ENCODE data around the gene PIP5K1B. TPM values are rescaled to one million over a fixed set of nuclear protein-coding genes. Genes with fewer than 3 reads are reported as not detected.

The PIP5K1B gene
- total RNA-seq, 4 donors from 2014 or later, result 1.2 to 2.6 (median 2.0) TPM

- Histone ChIP-seq H3K36me3 (no peaks in the 10 kb centered on the region), H3K27ac (no peak overlapping the region), H3K4me3 (no peak overlapping the region), H3K9me3 (no peaks in the 10 kb centered on the region), H3K27me3 (no peaks in the 10 kb centered on the region), H3K4me1 (no peaks in the 10 kb centered on the region)
- ATAC-seq, result no peak
- intact Hi-C loops (cut with DNase I; ENCODE audit: low total_unique reads) (loop anchor here (2.0 kb wide), 1 partner anchor 21 kb away; no protein-coding TSS in a partner anchor), in situ Hi-C loops (cut with MboI; ENCODE audit: low sequenced_read_pairs in 4 of 4) (no loop called here)
- DNase-seq, result no peak
- TF ChIP-seq POLR2A (IDR thresholded peaks at IDR 0.05) (no peak), CTCF (IDR thresholded peaks at IDR 0.05 in 4 of 5, conservative IDR thresholded peaks at IDR 0.05 in 1 of 5) (no peak)
These were observed 154.3 kb downstream of the PIP5K1B start for GRCh38 chr9:68859347-68859746.

DNA sequence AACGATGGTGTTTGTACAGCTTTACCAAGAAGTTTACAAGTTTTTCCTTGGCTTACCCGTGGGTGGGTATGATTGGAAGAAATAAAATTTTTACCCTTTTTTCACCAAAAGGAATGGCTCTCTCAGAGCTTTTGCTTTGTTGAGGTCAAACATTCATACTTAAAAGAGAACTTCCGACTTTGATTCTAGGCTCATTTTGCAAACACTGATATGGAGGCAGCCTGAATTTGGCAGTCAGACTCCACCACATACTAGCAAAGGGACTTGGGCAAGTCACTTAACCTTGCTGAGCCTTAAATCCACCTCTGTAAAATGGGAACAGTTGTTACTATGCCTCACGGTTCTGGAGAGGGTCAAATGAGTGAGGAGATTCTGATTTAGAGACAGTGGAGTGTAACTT, 155.4 kb downstream of the PIP5K1B start:
- in situ Hi-C loops (cut with MboI; ENCODE audit: low sequenced_read_pairs in 4 of 4) (no loop called here), intact Hi-C loops (cut with DNase I; ENCODE audit: low total_unique reads) (no loop called here)
- H3K36me3 ChIP-seq, result no peaks in the 10 kb centered on the region
- H3K4me1 ChIP-seq, result no peaks in the 10 kb centered on the region
- no peak for TF ChIP-seq POLR2A (IDR thresholded peaks at IDR 0.05)
- no peak for TF ChIP-seq CTCF (IDR thresholded peaks at IDR 0.05 in 4 of 5, conservative IDR thresholded peaks at IDR 0.05 in 1 of 5)
- no peak overlapping the region for H3K4me3 ChIP-seq
- H3K27me3 ChIP-seq, result no peaks in the 10 kb centered on the region
- H3K27ac ChIP-seq, result no peak overlapping the region
- DNase-seq (no peak), ATAC-seq (no peak)
- H3K9me3 ChIP-seq, result no peaks in the 10 kb centered on the region

DNA sequence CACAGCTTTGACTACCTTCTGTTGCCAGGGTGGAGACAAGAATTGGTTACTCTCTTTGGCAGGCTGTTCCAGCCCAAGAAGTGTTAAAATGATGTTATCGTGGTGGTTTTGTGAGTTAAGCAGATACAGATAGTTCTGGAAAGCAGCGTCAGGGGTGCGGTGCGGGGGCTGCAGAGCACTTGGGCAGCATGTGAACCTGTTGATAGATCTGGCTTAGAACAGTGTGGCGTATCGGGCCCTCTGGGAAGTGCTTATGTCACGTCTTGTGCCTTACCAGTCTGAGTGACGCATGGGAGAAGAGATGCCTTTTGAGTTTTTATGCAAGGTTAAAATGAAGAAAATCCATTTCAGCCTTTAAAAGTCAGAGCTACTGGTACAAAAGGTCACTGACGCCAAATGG, 156.4 kb downstream of the PIP5K1B start:
- no peaks in the 10 kb centered on the region for H3K27me3 ChIP-seq
- no peaks in the 10 kb centered on the region for H3K36me3 ChIP-seq
- no peaks in the 10 kb centered on the region for H3K4me1 ChIP-seq
- H3K27ac ChIP-seq, result no peak overlapping the region
- no peak for DNase-seq
- TF ChIP-seq POLR2A (IDR thresholded peaks at IDR 0.05) (no peak), CTCF (IDR thresholded peaks at IDR 0.05 in 4 of 5, conservative IDR thresholded peaks at IDR 0.05 in 1 of 5) (no peak)
- intact Hi-C loops (cut with DNase I; ENCODE audit: low total_unique reads), result no loop called here
- no peaks in the 10 kb centered on the region for H3K9me3 ChIP-seq
- no peak for ATAC-seq
- in situ Hi-C loops (cut with MboI; ENCODE audit: low sequenced_read_pairs in 4 of 4), result no loop called here
- H3K4me3 ChIP-seq, result no peak overlapping the region

GRCh38 chr9:68867066-68867465, 162.0 kb downstream of the PIP5K1B start:
- in situ Hi-C loops (cut with MboI; ENCODE audit: low sequenced_read_pairs in 4 of 4) (no loop called here), intact Hi-C loops (cut with DNase I; ENCODE audit: low total_unique reads) (no loop called here)
- Histone ChIP-seq H3K36me3 (no peaks in the 10 kb centered on the region), H3K4me1 (peaks cover 0 to 6% of the 10 kb centered on the region in 2 donors), H3K27me3 (no peaks in the 10 kb centered on the region), H3K9me3 (no peaks in the 10 kb centered on the region), H3K27ac (no peak overlapping the region), H3K4me3 (no peak overlapping the region)
- TF ChIP-seq POLR2A (IDR thresholded peaks at IDR 0.05) (no peak), CTCF (IDR thresholded peaks at IDR 0.05 in 4 of 5, conservative IDR thresholded peaks at IDR 0.05 in 1 of 5) (no peak)
- ATAC-seq, result no peak
- DNase-seq, result no peak

GRCh38 chr9:68869022-68869421, 164.0 kb downstream of the PIP5K1B start:
- Histone ChIP-seq H3K27ac (no peak overlapping the region), H3K9me3 (no peaks in the 10 kb centered on the region), H3K27me3 (no peaks in the 10 kb centered on the region), H3K4me1 (peaks cover 0 to 12% of the 10 kb centered on the region in 2 donors), H3K36me3 (no peaks in the 10 kb centered on the region), H3K4me3 (no peak overlapping the region)
- ATAC-seq, result no peak
- in situ Hi-C loops (cut with MboI; ENCODE audit: low sequenced_read_pairs in 4 of 4), result no loop called here
- intact Hi-C loops (cut with DNase I; ENCODE audit: low total_unique reads), result no loop called here
- TF ChIP-seq POLR2A (IDR thresholded peaks at IDR 0.05) (no peak), CTCF (IDR thresholded peaks at IDR 0.05 in 4 of 5, conservative IDR thresholded peaks at IDR 0.05 in 1 of 5) (no peak)
- DNase-seq, result no peak
